HG02885 (cell line): Measurements from ENCODE around the gene HRC.
"Not testable (repeated sequence)": the region's sequence is repeated elsewhere in the genome, so short reads cannot be mapped to it uniquely, and the experiment has no call there.

Experiments used
- ATAC-seq: cut with Tn5 transposase; IDR thresholded peaks from one replicate; pipeline ENCODE4 v1.9.1; 2021; ENCODE audit warnings: mild to moderate bottlenecking; ENCODE audit not compliant: unreplicated experiment, poor library complexity

HRC gene

DNA sequence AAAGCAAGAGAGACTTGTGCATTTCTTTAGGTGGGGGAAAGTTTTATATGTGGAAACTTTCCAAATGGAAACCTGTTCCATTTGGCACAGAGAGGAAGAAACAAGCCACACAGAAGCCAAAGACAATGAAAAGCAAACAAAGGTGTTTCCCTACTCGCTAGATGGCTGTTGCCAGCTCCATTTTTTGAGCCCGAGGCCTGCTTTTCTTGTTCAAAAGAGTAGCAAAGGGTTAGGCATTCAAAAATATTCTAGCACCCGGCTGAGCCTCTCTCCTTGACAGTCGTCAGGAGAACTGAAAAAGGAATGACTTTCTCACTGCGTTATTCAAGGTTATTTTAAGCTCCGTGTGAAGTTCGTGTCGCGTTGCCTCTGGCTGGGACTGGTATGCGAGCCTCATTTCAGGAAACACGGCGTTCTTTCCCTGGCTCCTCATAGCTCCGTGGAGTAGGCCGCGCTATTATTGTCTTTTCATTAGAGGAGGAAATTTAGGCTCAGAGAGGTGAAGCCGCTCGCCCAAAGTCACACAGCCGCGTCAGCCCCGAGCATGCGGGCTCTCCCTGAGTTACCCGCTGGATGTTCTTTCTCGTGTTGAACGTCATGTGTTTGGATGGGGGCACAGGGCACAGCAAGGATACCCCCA lies 10.0 kb upstream of the HRC start:
- ATAC-seq, result no peak

- ATAC-seq, result no peak
Observed at GRCh38 chr19:49161987-49162386, 6.8 kb upstream of the HRC start.

- no peak for ATAC-seq
Observed at GRCh38 chr19:49160450-49161189, 5.4 kb upstream of the HRC start.

DNA sequence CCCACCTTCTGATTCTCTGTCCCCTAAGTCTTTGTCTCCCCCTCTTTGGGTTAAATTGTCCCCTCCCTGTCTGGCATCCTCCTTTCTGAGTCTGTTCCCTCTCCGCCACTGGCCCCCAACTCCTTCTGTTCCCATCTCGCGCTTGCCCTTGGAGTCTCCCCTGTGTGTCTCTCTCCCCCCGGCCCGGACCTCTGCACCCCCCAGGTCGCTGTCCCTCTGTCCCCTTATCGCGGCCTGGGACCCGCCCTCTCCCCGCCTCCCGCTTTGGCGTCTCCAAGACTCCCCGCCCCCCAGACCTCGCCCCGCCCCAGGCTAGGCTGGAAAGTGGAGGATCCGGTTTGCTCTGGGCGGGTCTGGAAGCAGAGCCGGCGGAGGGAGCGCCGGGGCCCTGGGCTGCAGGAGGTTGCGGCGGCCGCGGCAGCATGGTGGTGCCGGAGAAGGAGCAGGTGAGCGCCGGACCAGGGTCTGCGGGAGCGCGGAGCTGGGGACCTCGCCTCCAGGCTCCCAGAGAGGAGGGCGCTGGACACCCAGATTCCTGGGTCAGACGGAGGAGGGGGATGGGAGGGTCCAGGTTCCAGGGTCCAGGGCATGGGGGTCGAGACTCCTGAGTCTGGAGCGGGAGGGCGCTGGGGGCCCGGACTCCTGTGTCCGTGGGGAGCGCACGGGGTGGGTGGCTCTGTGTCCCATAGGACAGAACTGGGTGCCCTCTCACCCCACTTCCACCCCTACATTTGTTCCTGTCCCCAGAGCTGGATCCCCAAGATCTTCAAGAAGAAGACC lies 2.4 kb upstream of the HRC start, which contains the start of gene TRPM4:
Gene TRPM4 (plus strand): TSS at position 348 of the 780 bp plus-strand sequence. CDS start 75 bp downstream, at position 423.
- no peak for ATAC-seq

GRCh38 chr19:49155820-49156346 lies 687 bp upstream of the HRC start:
- no peak for ATAC-seq

DNA sequence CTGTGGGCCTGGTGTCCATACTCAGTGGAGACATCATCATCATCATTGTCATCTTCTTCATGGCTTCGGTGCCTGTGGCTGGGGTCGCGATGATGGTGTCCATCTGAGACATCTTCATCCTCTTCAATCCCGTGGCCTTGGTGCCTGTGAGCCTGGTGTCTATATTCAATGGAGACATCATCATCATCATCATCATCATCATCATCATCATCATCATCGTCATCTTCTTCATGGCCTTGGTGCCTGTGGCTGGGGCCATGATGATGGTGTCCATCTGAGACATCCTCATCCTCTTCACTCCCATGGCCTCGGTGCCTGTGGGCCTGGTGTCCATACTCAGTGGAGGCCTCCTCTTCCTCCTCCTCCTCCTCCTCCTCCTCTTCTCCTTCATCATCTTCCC lies 917 bp downstream of the HRC start:
- no peak for ATAC-seq

DNA sequence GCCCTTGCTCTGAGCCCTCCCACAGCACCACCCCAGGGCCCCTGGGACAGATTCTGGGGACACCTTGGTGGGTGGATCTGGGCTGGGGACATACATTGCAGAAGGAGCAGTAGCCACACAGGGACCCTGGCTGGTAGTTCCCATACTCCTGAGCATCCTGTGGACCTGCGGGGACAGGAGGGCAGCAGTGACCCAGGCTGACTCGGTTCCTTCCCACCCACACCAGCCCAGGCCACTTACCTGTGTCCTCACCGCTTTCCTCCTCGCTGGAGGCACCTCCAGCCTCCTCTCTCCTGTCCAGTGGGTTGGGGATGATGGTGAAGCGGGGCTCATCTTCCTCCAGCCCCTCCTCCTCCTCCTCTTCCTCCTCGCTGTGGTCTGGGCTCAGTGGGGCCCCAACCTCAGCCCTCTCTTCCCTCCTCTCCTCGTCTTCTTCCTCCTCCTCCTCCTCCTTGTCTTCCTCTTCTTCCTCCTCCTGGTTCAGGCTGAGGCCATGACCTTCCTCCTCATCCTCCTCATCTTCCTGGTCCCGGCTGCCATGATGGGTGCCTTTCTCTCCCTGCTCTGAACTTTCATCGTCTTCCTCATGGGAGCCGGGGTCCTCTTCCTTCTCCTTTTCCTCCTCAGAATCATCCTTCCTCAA lies 1.9 kb downstream of the HRC start:
- ATAC-seq, result no peak

- no peak for ATAC-seq
Observed at GRCh38 chr19:49152119-49152550, 3.1 kb downstream of the HRC start.

DNA sequence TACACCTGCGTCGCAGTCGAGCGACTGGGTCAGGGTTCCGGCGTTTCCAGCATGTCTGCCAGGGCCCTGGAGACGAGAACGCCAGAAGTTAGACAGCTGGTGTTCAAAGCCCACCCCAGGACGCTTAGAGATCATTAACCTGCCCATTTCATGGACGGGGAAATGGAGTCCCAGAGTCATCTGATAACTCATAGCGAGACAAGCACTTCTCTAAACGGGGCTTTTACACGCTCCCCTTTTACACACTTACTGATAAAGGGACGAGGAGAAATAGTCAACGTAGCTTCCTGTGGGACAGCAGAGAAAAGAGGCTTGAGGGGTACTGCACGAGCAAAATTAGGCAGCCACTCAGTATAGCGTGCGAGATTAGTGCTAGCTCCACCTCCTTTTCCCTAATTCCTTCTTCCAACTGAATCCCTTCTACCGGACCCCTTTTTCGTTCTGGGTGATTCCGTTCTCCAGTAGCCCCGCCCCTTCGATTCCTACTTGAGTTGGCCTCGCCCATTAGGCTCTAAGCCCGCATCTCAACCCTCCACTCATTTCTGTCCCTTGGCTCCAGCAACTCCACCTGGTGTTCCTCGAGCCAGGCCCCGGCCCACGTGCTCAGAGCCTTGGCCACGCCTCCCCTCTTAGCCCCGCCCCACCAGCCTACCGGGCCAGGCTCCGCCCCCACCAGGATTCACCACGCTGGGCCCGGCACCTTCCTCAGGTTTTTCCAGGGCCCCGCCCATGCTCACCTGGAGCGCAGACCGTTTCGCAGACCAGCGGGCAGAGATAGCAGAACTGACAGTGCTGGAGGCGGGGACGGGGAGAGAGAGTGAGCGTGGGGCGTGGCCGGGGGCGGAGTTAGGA lies 3.7 kb downstream of the HRC start:
- ATAC-seq, result no peak

DNA sequence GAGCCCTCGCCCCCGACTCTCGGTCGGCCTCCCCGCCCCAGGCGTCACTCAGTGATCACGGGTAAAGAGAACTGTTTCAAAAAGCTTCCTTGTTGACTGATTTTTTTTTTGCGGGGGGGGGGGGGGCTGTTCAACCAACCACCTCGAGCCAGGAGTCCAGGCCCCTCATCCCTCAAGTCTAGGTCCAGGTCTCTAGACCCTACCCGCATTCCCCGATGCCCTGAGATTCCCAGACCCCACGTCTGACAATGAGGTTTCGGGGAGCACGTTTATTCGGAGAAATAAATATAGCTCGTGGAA lies 4.3 kb downstream of the HRC start:
- no peak for ATAC-seq

GRCh38 chr19:49150106-49150943 lies 4.9 kb downstream of the HRC start:
- ATAC-seq, result no peak

- ATAC-seq, result no peak
Observed at GRCh38 chr19:49149652-49150105, 5.5 kb downstream of the HRC start.

- ATAC-seq, result no peak
Observed at GRCh38 chr19:49148784-49149651, 6.2 kb downstream of the HRC start.

DNA sequence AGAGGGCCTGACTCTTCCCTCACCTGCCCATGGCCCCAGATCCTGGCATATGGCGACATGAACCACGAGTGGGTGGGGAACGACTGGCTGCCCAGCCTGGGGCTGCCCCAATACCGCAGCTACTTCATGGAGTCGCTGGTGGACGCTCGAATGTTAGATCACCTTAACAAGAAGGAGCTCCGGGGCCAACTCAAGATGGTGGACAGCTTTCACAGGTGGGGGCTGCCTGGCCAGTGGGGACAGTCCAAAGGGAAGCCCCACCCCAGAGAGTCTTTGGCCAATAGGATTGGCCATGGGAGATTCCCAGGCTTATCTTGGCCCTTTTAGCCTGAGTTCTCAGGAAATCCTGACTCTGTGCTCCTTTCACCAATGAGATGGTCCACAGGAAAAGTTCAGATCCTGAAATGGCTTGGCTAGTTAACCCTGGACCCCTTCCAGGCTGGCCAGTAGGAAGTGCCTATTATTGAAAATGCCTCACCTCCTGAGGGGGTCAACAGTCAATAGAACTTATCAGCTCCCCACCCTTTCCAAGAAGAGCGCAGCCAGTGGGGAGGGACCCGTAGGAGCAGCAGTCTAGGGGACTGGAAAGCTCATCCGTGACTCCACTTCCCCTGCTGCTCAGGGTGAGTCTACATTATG lies 7.0 kb downstream of the HRC start:
- ATAC-seq, result no peak

GRCh38 chr19:49146408-49146770 lies 8.8 kb downstream of the HRC start:
- ATAC-seq, result not testable (repeated sequence)

DNA sequence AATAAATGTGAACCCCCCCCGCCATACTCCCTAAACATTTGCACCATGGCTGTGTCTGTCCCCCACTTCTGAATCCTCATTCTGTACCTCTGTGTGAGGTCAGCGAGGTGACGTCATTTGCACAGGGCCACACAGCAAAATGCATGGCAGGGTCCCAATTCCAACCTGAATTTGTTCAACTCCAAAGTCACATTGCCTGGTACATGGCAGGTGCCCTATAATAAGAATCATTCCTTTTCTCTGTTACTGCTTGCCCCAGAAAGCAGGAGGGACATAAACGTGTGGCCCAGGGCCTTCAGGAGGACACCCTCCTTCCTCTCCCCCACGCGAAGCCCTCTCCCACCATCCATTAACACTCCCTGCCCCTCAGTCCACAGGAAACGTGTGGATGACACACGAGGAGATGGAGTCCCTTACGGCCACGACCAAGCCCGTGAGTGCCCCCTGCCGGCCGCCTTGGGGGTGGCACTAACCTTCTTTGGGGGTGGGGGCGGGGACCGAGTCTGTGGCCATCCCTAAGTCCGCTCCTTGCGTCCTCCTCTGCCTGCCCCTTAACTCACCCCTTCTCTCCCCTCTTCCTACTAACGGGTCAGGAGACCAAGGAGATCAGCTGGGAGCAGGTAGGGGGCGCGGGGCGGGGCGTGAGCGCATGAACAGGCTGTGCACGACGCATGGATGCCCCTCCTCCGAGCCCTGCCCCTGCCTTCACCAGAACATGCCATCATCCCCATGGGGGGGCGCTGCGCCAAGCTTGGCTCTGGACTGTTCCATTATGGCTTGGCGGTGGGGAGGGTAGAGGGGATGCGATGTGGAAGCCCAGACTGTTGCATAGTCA lies 9.4 kb downstream of the HRC start:
- no peak for ATAC-seq
